Activated CD4-positive, CD25-positive, alpha-beta regulatory T cell treated with anti-CD3 and anti-CD28 coated beads, Interleukin-2, amount 50 U/mL, for 72 hours (primary cell): Measurements from ENCODE around the gene POP4.
"Not testable (repeated sequence)": the region's sequence is repeated elsewhere in the genome, so short reads cannot be mapped to it uniquely, and the experiment has no call there.

ENCODE experiments used
- DNase-seq: peaks from one replicate; pipeline ENCODE4 v3.0.0; 2021

Gene POP4

DNA sequence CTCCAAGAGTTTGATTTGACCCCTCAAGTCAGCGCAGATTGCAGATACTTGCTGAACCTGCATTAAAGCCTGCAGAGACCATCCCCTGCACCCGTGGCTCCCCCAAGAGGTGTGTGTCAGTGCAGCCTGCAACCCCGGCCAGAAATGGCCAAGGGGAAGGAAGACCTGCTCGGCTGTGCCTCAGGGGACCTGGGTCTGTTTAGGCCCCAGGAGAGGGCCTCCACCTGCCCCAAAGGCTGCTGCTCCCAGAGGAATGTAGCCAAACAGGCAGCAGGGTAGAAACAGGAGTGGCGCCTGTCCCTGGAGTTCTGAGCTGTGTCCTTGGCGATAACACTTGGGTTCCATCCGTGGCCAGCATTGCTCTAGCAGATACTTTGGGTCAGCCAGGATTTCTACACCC, 8.0 kb downstream of the POP4 start:
- no peak for DNase-seq

DNA sequence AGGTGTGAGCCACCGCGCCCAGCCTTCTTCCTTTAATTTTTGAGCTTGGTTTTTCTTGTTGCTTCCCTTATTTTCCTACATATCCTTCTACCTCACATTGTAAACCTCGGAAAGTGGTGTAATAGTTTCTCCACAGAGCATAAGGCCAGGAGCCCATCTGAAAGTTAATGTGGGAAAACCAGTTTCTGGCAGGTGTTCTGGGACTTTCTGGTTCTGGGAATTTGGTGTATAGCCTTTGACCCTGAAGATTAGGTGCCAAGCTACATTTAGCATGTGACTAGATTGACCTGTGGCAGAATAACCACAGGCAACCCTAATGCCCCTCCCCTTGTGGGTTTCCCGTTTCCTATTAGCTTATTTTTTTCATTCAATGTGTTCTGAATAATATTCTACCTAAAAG, 8.7 kb downstream of the POP4 start:
- DNase-seq, result no peak

GRCh38 chr19:29615891-29616425, 9.9 kb downstream of the POP4 start:
- DNase-seq, result no peak

DNA sequence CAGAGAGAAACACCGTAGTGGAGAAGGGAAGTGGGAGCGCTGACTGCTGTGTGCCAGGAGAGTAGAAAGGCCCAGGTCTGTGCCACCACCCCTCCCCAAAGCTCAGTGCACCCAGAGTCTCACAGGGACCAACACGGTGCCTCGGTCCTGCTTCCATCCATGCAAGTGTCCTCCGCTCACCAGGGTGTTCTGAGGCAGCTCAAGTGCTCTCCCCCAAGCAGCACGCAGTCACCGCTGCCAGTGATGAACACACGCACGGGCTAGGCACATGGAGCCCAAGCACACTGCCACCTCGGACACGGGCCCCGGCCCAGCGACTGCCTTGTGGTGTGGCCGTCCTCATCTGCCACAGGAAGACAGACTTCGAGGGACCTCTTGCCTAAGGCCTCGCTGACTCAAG, 10.5 kb downstream of the POP4 start:
- no peak for DNase-seq

GRCh38 chr19:29617366-29618266, 11.5 kb downstream of the POP4 start:
- no peak for DNase-seq

- DNase-seq, result no peak
These were observed 12.4 kb downstream of the POP4 start for GRCh38 chr19:29618434-29618833.

- no peak for DNase-seq
These were observed 12.8 kb downstream of the POP4 start for GRCh38 chr19:29618871-29619270.

DNA sequence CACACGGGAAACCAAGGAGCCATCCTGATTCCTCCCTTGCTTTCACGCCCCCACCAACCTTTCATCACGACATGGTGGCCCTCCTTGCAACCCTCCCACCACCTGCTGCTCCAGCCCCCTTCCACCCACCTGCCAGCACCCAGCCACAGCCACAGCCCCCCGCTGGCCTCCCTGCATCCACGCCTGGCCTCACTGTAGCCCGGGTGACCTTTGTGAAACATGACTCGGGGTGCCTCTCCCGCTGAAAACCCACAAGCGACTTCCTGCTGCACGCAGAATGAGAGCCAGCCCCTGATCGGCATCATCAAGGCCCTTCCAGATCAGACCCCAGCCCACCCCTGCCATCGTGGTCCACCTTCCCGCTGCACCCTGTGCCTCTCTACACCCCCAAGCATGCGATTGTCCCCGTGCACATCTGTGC, 14.9 kb downstream of the POP4 start:
- no peak for DNase-seq

DNA sequence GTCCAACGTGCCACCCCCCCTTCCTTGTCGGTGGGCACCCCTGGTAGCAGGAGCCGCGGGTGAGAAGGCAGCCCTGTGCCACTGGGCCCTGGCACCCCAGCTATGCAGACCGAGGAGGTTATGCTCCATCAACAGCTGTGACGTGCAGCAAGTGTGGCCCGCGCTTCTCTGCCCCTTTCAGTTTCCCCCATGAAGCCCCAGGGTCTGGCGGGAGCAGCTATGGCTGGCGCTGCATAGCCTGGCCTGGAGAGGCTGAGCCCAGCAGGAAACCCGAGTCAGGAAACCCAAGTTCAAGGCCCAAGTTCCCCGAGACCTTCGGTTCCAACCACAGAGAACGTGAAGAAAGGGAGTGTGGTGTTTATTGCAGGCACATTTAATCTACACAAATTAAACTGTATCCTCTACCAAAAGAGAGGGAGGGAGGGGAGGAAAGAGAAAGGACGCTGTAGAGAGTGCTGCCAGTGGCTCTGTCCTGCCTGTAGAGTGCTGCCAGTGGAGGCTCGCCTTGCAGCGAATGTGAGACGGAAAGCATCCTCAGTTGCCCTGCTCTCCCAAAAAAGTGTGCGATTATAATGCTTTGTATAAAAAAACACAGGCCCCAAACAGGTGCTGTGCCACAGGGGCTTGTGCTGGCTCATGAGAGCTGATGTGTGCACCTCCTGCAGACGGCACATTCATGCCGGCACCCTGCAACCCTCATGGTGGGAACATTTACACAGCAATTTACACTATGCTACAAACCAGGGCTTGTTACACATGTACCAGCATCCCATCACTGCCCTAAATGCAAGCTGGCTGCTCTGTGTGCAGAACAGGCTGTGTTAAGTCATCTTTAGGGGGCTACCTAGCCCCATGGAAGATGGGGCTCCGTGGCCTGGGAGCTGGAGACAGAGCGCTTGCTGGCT, 16.3 kb downstream of the POP4 start:
- DNase-seq, result no peak

DNA sequence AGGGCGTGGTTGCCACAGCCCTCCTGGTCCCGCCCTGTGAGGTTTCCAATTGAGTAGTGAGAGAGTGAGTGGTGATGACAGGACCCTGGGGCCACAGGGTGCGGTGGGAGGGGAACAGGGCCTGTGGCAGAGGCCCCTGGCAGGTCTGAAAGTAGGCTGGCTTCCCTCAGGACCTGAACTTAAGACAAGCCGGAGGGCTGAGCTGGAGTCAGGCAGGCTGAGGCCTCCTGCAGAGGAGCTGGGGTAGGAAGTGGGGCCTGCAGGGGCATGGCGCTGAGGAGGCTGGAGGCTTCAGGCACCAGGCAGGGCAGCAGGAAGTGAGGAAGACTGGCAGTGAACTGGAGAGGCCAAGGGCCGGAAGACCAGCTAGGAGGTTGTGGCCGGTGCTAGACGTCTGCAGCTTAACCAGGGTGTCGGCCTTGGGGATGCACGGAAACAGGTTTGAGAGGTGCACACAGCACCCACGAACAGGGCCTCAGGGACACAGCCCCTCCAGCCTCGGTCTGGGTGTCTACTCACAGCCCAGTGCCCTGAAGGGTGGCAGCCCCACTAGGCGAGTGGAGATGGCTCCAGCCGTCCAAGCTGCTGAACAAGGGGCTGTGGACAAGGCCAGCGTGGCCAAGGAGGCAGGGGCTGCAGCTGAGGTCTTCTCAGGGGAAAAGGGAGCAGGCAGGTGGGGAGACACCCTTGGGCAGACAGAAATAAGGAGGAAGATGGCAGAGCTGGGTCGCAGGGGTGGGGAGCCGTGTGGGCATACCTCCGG, 17.8 kb downstream of the POP4 start:
- DNase-seq, result no peak

DNA sequence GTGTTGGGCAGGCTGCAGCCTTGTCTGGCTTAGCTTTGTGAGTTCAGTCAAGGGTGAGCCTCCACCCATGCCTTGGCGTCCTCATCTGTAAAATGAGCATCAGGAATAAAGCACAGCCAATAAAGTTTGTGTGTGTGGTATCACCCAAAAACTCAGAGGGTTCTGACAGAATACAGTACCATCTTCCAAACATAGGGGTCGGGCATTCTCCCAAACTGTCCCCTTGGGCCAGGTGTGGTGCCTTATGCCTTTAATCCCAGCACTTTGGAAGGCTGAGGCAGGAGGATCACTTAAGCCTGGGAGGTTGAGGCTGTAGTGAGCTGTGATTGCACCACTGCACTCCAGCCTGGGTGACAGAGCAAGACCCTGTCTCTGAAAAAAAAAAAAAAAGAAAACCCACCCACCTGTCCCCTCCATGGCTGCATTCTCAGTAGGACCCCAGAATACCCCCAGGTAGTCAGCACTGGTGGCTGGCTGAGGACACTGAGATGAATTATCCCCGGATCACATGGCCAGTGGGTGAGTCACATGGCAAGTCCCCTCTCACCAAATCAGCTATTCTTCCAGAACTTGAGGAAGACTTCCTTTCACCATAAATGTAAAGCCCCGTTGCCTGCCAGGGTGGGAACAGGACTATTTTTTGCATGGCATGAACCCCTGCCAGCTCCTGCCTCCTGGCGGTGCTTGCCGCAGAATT, 18.6 kb downstream of the POP4 start:
- no peak for DNase-seq

GRCh38 chr19:29625186-29625651, 19.1 kb downstream of the POP4 start:
- DNase-seq, result no peak

GRCh38 chr19:29626386-29626785, 20.3 kb downstream of the POP4 start:
- no peak for DNase-seq

- not testable (repeated sequence) for DNase-seq
These were observed 20.7 kb downstream of the POP4 start for GRCh38 chr19:29626832-29627231.

DNA sequence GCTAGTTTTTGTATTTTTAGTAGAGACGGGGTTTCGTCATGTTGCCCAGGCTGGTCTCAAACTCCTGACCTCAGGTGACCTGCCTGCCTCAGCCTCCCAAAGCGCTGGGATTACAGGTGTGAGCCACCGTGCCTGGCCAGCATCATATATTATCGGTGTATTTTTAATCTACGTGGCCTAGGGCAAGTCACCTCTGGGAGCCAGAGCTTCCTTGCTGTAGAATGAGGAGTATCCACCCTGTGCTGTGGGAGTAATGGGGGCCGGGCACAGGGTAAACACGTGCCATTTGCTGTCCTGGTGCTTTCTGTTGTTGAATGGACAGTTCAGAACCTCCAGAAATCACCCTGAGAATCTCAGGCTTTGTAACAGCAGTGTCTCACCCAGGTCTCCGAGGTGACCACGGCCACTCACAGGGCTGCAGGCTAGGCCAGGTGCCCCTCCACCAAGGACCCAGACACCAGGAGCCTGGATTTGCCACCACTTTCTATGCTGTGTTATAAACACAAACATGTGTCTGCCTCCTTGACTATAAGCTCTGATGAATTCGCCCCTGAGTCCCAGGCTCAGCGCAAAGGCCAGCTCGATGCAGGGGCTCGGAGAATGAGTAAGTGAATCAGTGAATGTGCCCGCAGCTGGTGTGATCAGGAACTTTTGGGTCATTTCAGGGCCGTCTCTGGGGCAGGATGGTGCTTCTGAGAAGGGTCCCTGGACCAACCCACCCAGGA, 22.7 kb downstream of the POP4 start:
- no peak for DNase-seq

- DNase-seq, result no peak
These were observed 23.9 kb downstream of the POP4 start for GRCh38 chr19:29629836-29630534.

- no peak for DNase-seq
These were observed 24.6 kb downstream of the POP4 start for GRCh38 chr19:29630655-29631054.

DNA sequence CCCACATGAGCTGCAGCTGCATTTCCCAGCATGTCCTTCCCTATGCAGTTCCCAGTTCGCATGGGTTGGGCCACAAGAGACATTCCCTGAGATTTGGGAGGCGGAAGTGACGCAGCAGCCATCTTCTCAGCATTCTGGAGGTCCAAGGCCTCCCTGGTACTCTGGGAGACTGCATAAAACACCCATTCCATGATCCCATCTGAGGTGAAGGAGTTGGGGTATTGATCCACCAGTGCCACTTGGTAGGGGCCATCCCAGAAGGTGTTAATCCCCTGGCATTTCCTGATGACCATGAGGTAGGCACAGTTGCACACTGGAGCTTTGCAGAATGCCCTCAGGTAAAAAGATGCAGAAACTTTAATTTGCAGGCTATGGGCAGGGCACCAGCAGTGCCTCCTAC, 25.4 kb downstream of the POP4 start:
- DNase-seq, result no peak

GRCh38 chr19:29634002-29634401, 27.9 kb downstream of the POP4 start:
- no peak for DNase-seq

DNA sequence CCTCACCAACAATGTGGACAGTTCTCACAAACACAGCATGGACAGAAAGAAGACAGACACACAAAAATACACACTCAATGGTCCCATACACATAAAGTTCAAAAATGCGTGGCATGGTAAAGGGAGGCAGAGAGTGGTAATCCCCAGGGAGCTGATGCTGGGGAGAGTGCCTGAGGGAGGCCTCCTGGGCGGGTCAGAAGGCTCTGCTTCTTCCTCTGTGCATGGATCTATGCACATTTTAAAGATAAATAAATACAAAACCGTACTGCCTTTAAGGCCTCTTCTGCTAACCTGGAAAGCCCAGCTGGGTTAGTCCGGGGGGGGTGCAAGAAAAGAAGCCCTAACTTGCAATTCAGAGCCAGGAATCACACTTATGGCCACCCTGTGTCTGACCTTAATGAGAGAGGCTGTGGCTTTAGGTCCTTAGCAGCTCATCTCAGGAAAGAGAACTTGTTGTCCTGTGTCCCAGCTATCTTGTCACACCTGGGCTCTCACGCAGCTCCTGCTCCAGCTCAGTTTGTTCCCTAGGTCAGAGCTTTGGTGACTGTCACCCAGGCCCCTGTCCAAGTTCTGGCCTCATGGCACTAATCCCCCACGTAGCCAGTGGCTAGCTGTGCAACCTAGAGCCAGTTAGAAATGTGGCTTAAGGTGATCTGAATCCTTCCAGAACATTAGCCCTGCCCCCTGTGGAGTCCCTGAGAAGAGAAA, 28.5 kb downstream of the POP4 start:
- no peak for DNase-seq
